Measurements from ENCODE around the gene SHMT2. TPM values are rescaled to one million over a fixed set of nuclear protein-coding genes. Genes with fewer than 3 reads are reported as not detected.
A peak's percentile ranks its signal among the peaks of the same experiment; 100 is the strongest.

The SHMT2 gene
- total RNA-seq, 1 donor from 2014 or later, result 63.3 TPM

DNA sequence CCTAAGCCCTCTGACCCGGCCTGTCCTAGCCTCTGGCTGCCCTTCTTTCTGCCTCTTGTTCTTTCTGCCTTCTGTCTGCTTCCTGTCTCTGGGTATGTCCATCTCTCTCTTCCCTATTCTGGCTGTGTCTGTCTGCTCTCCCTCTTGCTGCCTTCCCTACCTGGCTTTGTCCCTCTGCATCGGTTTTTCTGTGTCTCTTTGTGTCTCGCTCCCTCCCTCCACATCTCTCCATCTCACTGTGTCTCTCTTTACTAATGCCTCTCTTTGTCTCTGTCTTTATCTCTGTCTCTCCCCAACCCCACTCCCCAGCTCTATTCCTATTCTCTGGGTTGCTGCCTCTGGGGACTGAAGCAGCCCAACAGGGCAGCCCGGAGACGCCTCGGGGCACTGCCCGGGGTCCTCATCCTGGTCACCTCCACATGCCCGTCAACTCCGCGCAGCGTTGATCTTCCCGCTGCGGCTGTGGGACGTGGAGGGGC is 10.1 kb downstream of the SHMT2 start:
- Mint-ChIP-seq H3K9me3 (ENCODE audit: unreplicated experiment) (no peaks in the 10 kb centered on the region), H3K27ac (ENCODE audit: unreplicated experiment) (peak overlapping the region; percentile 14), H3K36me3 (ENCODE audit: low read depth, unreplicated experiment) (peaks cover 19% of the 10 kb centered on the region), H3K4me3 (ENCODE audit: unreplicated experiment) (peak overlapping the region; percentile 49), H3K27me3 (ENCODE audit: unreplicated experiment) (peaks cover 42% of the 10 kb centered on the region), H3K4me1 (ENCODE audit: unreplicated experiment) (peaks cover 26% of the 10 kb centered on the region)
- no peak for DNase-seq (ENCODE audit: low spot score)
- no peak for TF ChIP-seq CTCF (IDR thresholded peaks at IDR 0.05; ENCODE audit: unreplicated experiment)

- Mint-ChIP-seq H3K27ac (ENCODE audit: unreplicated experiment) (peak overlapping the region; percentile 64), H3K27me3 (ENCODE audit: unreplicated experiment) (peaks cover 46% of the 10 kb centered on the region), H3K4me1 (ENCODE audit: unreplicated experiment) (peaks cover 26% of the 10 kb centered on the region), H3K36me3 (ENCODE audit: low read depth, unreplicated experiment) (peaks cover 17% of the 10 kb centered on the region), H3K4me3 (ENCODE audit: unreplicated experiment) (peak overlapping the region; percentile 70), H3K9me3 (ENCODE audit: unreplicated experiment) (no peaks in the 10 kb centered on the region)
- no peak for DNase-seq (ENCODE audit: low spot score)
- TF ChIP-seq CTCF (IDR thresholded peaks at IDR 0.05; ENCODE audit: unreplicated experiment), result no peak
Observed at GRCh38 chr12:57240066-57240921, 10.8 kb downstream of the SHMT2 start.

GRCh38 chr12:57240926-57241401 is 11.5 kb downstream of the SHMT2 start:
- Mint-ChIP-seq H3K36me3 (ENCODE audit: low read depth, unreplicated experiment) (peaks cover 15% of the 10 kb centered on the region), H3K4me1 (ENCODE audit: unreplicated experiment) (peaks cover 26% of the 10 kb centered on the region), H3K27ac (ENCODE audit: unreplicated experiment) (peak overlapping the region; percentile 64), H3K27me3 (ENCODE audit: unreplicated experiment) (peaks cover 46% of the 10 kb centered on the region), H3K9me3 (ENCODE audit: unreplicated experiment) (no peaks in the 10 kb centered on the region), H3K4me3 (ENCODE audit: unreplicated experiment) (peak overlapping the region; percentile 70)
- no peak for TF ChIP-seq CTCF (IDR thresholded peaks at IDR 0.05; ENCODE audit: unreplicated experiment)
- DNase-seq (ENCODE audit: low spot score), result peak; percentile 38

- H3K36me3 Mint-ChIP-seq (ENCODE audit: low read depth, unreplicated experiment), result peaks cover 15% of the 10 kb centered on the region
- no peak for TF ChIP-seq CTCF (IDR thresholded peaks at IDR 0.05; ENCODE audit: unreplicated experiment)
- H3K27me3 Mint-ChIP-seq (ENCODE audit: unreplicated experiment), result peaks cover 45% of the 10 kb centered on the region
- no peak overlapping the region for H3K27ac Mint-ChIP-seq (ENCODE audit: unreplicated experiment)
- no peak for DNase-seq (ENCODE audit: low spot score)
- H3K9me3 Mint-ChIP-seq (ENCODE audit: unreplicated experiment), result no peaks in the 10 kb centered on the region
- H3K4me3 Mint-ChIP-seq (ENCODE audit: unreplicated experiment), result no peak overlapping the region
- peaks cover 26% of the 10 kb centered on the region for H3K4me1 Mint-ChIP-seq (ENCODE audit: unreplicated experiment)
Observed at GRCh38 chr12:57241402-57242310, 12.1 kb downstream of the SHMT2 start.
